Measurements from ENCODE around the gene CALR. TPM values are rescaled to one million over a fixed set of nuclear protein-coding genes. Genes with fewer than 3 reads are reported as not detected.

CALR gene
- total and polyA plus RNA-seq, 9 of the 15 experiments (the other 6 are each of a cell fraction or from before 2014, with no cell fraction given): 126 to 811 (median 642) TPM

DNA sequence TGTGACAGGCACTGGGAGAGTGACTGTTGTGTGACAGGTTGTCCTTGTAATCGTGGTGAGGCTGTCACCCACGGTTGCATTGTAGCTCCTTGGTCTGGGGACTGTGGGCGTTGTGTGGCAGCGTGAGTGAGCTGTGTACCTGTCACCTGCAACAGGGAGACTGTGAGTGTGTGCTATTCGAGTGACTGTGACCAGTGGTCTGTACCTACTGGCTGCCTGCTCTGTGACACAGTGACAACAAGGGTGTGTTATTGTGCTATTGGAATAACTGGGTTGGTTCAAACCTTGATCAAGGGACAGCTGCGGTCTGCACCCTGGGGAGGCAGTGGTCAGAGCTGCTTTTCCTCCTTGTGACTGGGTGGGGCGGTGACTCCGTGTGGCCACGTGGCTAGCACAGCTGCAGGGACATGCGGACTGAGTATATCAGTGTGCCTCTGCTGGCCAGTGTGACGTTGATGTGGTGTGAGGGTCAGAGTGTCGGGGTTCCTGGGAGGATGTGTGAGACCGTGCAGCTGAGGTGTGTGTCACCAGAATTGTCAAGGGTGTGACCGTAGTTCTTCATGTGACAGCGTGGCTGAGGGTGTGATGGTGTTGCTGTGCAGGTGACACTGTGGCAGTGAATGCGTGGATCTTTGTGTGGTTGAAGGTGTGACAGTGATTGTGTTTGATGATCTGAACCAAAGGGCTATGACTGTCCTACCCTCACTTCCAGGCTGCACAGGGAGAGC, 46.8 kb downstream of the CALR start (continued):
- TF ChIP-seq, protein P1, sequence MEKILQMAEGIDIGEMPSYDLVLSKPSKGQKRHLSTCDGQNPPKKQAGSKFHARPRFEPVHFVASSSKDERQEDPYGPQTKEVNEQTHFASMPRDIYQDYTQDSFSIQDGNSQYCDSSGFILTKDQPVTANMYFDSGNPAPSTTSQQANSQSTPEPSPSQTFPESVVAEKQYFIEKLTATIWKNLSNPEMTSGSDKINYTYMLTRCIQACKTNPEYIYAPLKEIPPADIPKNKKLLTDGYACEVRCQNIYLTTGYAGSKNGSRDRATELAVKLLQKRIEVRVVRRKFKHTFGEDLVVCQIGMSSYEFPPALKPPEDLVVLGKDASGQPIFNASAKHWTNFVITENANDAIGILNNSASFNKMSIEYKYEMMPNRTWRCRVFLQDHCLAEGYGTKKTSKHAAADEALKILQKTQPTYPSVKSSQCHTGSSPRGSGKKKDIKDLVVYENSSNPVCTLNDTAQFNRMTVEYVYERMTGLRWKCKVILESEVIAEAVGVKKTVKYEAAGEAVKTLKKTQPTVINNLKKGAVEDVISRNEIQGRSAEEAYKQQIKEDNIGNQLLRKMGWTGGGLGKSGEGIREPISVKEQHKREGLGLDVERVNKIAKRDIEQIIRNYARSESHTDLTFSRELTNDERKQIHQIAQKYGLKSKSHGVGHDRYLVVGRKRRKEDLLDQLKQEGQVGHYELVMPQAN (IDR thresholded peaks at IDR 0.05; ENCODE audit: borderline replicate concordance): peak; percentile 90; the same call in 1 of the 2 replicates
- TF ChIP-seq, protein P2, sequence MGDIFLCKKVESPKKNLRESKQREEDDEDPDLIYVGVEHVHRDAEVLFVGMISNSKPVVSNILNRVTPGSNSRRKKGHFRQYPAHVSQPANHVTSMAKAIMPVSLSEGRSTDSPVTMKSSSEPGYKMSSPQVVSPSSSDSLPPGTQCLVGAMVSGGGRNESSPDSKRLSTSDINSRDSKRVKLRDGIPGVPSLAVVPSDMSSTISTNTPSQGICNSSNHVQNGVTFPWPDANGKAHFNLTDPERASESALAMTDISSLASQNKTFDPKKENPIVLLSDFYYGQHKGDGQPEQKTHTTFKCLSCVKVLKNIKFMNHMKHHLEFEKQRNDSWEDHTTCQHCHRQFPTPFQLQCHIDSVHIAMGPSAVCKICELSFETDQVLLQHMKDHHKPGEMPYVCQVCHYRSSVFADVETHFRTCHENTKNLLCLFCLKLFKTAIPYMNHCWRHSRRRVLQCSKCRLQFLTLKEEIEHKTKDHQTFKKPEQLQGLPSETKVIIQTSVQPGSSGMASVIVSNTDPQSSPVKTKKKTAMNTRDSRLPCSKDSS (IDR thresholded peaks at IDR 0.05; ENCODE audit: low read depth, partially characterized antibody): no peak
- TF ChIP-seq ZNF143 (CRISPR knock-in tag; IDR thresholded peaks at IDR 0.05) (0 out of 2 replicates have a peak, but pooled peaks have one; percentile 43), PHF20 (IDR thresholded peaks at IDR 0.05; ENCODE audit: partially characterized antibody) (no peak), SAP30 (IDR thresholded peaks at IDR 0.05; ENCODE audit: borderline replicate concordance, insufficient read depth, low read depth, low read length, poor library complexity, severe bottlenecking) (peak; percentile 80), JUND (IDR thresholded peaks at IDR 0.05; ENCODE audit: borderline replicate concordance, low read depth, low read length) (peak; percentile 37; the same call in 1 of the 2 replicates), JUND (tag; IDR thresholded peaks at IDR 0.05; ENCODE audit: borderline replicate concordance, low read depth, low read length) (peak; percentile 61; the same call in 2 of the 3 replicates), BCOR (IDR thresholded peaks at IDR 0.05) (0 out of 2 replicates have a peak, but pooled peaks have one; percentile 9), ADNP (tag; IDR thresholded peaks at IDR 0.05) (no peak), BRCA1 (IDR thresholded peaks at IDR 0.05) (no peak), BRCA1 (CRISPR knock-in tag; IDR thresholded peaks at IDR 0.05) (no peak), FOXK2 (conservative IDR thresholded peaks at IDR 0.05 in 1 of 2, IDR thresholded peaks at IDR 0.05 in 1 of 2; ENCODE audit: low read depth in 2 of 2) (peak; percentile 87 to 92; a peak in 3 of 4 replicates), MYC (IDR thresholded peaks at IDR 0.05; ENCODE audit: low read depth, low read length) (peak; percentile 96), MYC (CRISPR knock-in tag; IDR thresholded peaks at IDR 0.05; ENCODE audit: borderline replicate concordance, low read depth) (no peak), ZNF324 (CRISPR knock-in tag; IDR thresholded peaks at IDR 0.05) (no peak), ZNF76 (CRISPR knock-in tag; IDR thresholded peaks at IDR 0.05; ENCODE audit: borderline replicate concordance) (no peak), DMBX1 (CRISPR knock-in tag; IDR thresholded peaks at IDR 0.05; ENCODE audit: borderline replicate concordance) (no peak), JUNB (CRISPR knock-in tag; conservative IDR thresholded peaks at IDR 0.05) (no peak), ZBTB17 (CRISPR knock-in tag; IDR thresholded peaks at IDR 0.05) (no peak), ERF (CRISPR knock-in tag; IDR thresholded peaks at IDR 0.05) (no peak)
- TF ChIP-seq, protein P3, sequence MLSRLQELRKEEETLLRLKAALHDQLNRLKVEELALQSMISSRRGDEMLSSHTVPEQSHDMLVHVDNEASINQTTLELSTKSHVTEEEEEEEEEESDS (CRISPR knock-in tag; IDR thresholded peaks at IDR 0.05): no peak
- TF ChIP-seq, protein P4, sequence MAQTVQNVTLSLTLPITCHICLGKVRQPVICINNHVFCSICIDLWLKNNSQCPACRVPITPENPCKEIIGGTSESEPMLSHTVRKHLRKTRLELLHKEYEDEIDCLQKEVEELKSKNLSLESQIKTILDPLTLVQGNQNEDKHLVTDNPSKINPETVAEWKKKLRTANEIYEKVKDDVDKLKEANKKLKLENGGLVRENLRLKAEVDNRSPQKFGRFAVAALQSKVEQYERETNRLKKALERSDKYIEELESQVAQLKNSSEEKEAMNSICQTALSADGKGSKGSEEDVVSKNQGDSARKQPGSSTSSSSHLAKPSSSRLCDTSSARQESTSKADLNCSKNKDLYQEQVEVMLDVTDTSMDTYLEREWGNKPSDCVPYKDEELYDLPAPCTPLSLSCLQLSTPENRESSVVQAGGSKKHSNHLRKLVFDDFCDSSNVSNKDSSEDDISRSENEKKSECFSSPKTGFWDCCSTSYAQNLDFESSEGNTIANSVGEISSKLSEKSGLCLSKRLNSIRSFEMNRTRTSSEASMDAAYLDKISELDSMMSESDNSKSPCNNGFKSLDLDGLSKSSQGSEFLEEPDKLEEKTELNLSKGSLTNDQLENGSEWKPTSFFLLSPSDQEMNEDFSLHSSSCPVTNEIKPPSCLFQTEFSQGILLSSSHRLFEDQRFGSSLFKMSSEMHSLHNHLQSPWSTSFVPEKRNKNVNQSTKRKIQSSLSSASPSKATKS (CRISPR knock-in tag; IDR thresholded peaks at IDR 0.05): no peak
